Liver (tissue), 3 donors: ENCODE measurements around the gene LAMB4.

Experiments used
- EGR1 ChIP-seq, 2 donors: IDR thresholded peaks; 2 replicates each; pipeline ENCODE4 v1.6.1; 2016 to 2018; ENCODE audit warnings: antibody characterized with exemption in 2 of 2, low read depth in 2 of 2
- RAD21 ChIP-seq, 2 donors: IDR thresholded peaks; 2 replicates each; pipeline ENCODE4 v1.6.1; 2016; ENCODE audit warnings: antibody characterized with exemption in 2 of 2, mild to moderate bottlenecking in 2 of 2
- SP1 ChIP-seq: IDR thresholded peaks from 2 replicates; pipeline ENCODE4 v1.6.1; 2018; ENCODE audit warnings: antibody characterized with exemption, mild to moderate bottlenecking
- TAF1 ChIP-seq: conservative IDR thresholded peaks from 2 replicates; pipeline ENCODE4 v1.6.1; 2016; ENCODE audit warnings: antibody characterized with exemption, mild to moderate bottlenecking
- YY1 ChIP-seq: IDR thresholded peaks from 2 replicates; pipeline ENCODE4 v1.6.1; 2016; ENCODE audit warnings: antibody characterized with exemption, mild to moderate bottlenecking
- TF ChIP-seq, protein P1 (sequence below): fragments of 150-350 bp; IDR thresholded peaks from 2 replicates; pipeline ENCODE4 v1.5.1; 2017; ENCODE audit warnings: improper control_type of control experiment, low read depth, low read length; ENCODE audit not compliant: missing input control
- TF ChIP-seq, protein P2 (sequence below): IDR thresholded peaks from 2 replicates; pipeline ENCODE4 v1.6.1; 2016; ENCODE audit warnings: antibody characterized with exemption, mild to moderate bottlenecking
- donor health status: healthy.
- donor health status: healthy.

DNA sequence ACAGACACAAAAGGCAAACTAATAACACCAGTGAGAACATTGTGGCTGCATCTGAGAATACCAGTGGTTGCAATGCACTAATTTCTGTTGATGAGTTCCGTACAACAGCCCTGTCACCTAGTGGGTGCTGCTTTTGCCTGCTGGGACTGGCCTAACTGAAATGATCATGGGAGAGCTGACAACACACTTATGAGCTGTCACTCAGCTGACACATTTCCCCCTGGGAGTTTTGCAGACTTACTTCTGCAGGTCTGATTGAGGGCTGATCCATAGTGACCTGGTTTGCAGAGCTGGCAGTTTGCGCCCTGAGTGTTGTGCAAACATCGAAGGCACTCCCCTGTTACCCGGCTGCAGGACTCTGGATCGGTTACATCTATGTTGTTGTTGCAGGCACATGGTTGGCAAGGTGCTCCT is 66.6 kb downstream of the LAMB4 start:
- TF ChIP-seq SP1 (no peak), TAF1 (no peak), YY1 (no peak), EGR1 (IDR thresholded peaks at IDR 0.05; ENCODE audit: low read depth in 2 of 2) (no peak), RAD21 (IDR thresholded peaks at IDR 0.05) (no peak)
- TF ChIP-seq, protein P1, sequence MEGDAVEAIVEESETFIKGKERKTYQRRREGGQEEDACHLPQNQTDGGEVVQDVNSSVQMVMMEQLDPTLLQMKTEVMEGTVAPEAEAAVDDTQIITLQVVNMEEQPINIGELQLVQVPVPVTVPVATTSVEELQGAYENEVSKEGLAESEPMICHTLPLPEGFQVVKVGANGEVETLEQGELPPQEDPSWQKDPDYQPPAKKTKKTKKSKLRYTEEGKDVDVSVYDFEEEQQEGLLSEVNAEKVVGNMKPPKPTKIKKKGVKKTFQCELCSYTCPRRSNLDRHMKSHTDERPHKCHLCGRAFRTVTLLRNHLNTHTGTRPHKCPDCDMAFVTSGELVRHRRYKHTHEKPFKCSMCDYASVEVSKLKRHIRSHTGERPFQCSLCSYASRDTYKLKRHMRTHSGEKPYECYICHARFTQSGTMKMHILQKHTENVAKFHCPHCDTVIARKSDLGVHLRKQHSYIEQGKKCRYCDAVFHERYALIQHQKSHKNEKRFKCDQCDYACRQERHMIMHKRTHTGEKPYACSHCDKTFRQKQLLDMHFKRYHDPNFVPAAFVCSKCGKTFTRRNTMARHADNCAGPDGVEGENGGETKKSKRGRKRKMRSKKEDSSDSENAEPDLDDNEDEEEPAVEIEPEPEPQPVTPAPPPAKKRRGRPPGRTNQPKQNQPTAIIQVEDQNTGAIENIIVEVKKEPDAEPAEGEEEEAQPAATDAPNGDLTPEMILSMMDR: no peak
- TF ChIP-seq, protein P2, sequence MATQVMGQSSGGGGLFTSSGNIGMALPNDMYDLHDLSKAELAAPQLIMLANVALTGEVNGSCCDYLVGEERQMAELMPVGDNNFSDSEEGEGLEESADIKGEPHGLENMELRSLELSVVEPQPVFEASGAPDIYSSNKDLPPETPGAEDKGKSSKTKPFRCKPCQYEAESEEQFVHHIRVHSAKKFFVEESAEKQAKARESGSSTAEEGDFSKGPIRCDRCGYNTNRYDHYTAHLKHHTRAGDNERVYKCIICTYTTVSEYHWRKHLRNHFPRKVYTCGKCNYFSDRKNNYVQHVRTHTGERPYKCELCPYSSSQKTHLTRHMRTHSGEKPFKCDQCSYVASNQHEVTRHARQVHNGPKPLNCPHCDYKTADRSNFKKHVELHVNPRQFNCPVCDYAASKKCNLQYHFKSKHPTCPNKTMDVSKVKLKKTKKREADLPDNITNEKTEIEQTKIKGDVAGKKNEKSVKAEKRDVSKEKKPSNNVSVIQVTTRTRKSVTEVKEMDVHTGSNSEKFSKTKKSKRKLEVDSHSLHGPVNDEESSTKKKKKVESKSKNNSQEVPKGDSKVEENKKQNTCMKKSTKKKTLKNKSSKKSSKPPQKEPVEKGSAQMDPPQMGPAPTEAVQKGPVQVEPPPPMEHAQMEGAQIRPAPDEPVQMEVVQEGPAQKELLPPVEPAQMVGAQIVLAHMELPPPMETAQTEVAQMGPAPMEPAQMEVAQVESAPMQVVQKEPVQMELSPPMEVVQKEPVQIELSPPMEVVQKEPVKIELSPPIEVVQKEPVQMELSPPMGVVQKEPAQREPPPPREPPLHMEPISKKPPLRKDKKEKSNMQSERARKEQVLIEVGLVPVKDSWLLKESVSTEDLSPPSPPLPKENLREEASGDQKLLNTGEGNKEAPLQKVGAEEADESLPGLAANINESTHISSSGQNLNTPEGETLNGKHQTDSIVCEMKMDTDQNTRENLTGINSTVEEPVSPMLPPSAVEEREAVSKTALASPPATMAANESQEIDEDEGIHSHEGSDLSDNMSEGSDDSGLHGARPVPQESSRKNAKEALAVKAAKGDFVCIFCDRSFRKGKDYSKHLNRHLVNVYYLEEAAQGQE: no peak
